ENCODE measurements around the gene C9orf43.
A peak's percentile ranks its signal among the peaks of the same experiment; 100 is the strongest.
"Not testable (repeated sequence)": the region's sequence is repeated elsewhere in the genome, so short reads cannot be mapped to it uniquely, and the experiment has no call there.

Gene C9orf43

GRCh38 chr9:113381909-113382411 lies 28.6 kb upstream of the C9orf43 start:
- no peak for DNase-seq

DNA sequence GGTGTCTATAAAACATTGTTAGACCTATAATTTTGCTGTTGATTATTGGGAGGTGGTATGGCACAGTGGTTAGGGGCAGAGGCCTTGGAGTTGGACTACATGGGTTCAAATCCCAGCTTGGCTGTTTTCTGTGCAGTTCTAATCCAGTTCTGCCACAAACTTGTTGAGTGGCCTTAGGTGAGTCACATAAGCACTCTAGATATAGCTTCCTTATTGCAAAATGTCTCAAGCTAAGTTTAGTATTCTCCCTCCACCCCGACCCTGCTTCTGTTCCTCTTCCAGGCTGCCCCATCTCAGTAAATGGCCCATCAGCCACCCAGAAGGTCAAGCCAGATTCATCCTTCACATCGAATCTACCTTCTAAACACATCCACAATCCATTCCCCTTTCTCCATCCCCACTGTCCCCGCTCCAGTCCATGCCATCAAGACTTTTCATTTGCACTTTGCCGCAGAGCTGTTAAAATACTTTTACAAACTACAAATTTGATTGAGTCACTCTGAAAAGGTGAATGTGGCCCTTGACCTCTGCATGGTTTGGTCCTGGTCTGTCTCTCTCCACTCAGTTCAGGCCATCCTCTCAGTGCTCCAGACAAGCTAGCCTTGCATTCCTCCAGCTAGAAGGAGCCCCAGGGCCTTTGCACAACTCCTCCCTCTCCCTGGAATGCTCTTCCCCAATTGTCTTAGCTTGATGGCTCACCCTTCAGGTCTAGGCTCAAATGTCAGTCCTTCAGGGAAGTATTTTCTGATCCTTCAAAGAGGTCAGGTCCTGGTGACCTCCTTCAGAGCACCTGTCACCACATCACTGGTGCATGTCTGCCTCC lies 23.8 kb upstream of the C9orf43 start:
- no peak for DNase-seq

DNA sequence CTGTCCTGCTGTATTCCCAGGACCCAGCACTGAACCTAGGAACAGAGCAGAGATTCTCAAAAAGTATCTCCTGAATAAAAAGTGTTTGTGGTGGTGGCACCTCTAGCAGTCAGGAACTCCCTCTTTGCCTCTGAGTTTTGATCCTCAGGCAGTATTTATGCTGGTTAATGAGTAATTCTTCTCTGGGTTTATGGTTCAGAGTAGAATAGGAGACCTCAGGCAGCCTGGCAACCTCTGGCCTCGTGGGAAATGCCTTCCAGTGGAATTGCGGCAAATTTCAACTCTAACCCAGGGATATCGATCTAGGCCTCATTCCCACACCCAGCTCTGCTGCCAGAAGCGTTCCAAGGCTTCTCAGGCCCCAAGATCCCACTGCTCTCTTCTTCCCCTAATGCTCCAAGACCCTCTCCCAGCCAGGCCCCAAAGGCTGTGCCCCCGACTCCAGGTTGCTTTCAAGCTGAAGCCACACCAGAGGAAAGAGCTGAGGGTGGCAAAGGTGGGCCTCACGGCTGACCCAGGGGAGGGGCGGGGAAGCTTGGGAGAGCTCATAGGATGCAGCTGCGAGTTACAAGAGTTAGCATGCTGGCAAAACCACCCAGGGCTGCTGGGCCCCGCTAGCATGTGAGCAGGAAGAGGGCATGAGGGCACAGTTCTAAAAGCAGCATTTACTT lies 22.9 kb upstream of the C9orf43 start:
- DNase-seq, result no peak

DNA sequence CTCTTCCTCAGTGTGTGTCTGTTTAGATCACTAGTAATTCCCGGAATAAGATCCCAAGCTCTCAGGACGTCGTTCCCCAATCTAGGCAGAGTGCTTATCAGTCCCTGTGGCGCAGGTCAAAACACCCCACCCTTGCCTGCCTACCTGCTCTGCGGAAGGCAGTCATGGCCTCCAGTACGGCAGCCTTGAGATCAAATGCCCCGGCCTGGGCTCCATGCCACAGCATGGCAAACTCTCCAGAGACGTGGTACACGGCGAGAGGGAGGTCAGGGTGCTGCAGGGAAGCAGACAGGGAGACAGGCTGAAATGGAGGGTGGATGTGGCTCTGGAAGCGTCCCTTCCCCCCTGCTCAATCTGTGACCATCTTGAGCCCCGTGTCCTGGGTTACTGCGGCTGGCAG lies 21.7 kb upstream of the C9orf43 start:
- DNase-seq, result no peak

- DNase-seq, result no peak
Measured at GRCh38 chr9:113389451-113389850, 21.1 kb upstream of the C9orf43 start.

GRCh38 chr9:113390192-113390960 lies 20.2 kb upstream of the C9orf43 start:
- DNase-seq, result no peak

DNA sequence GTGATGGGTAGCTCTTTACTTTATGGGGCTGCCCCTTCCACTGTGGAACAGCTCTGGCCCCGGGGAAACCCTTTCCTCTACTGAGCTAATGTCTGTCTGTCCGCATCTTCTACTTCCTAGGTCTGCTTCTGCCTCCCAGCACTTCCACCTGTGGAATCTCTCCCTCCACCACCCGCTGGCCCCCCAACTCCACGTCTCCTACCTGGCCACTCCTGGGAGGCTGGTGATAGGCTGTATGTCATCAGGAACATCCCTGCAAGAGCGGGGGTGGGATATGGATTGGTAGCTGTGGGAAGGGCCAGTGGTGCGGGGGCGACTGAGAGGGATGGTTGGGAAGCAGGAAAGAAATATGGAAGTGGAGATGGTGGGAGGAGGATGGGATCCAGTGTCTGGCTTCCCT lies 18.6 kb upstream of the C9orf43 start:
- no peak for DNase-seq

DNA sequence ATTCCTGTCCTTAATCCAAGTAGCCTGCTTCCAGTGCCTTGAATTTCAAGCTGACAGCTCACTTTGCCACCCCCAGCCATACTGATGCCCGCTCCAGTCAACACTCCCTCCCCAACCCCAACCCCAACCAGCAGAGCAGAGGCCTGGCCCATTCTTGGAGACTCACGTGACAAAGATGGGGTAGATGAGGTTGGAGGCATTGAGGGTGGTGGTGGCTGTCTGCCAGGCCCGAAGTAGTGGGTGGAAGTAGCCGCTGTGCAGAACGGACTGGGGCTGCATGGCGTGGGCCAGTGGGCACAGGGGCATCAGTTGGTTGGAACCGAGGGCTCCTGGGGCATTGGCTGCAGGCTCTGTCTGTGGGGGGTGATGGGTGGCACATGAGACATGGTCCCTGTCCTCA lies 17.3 kb upstream of the C9orf43 start:
- DNase-seq, result no peak

- no peak for DNase-seq
Measured at GRCh38 chr9:113395000-113395861, 15.3 kb upstream of the C9orf43 start.

GRCh38 chr9:113397203-113397631 lies 13.3 kb upstream of the C9orf43 start:
- no peak for DNase-seq

GRCh38 chr9:113398796-113399195 lies 11.8 kb upstream of the C9orf43 start:
- no peak for DNase-seq

DNA sequence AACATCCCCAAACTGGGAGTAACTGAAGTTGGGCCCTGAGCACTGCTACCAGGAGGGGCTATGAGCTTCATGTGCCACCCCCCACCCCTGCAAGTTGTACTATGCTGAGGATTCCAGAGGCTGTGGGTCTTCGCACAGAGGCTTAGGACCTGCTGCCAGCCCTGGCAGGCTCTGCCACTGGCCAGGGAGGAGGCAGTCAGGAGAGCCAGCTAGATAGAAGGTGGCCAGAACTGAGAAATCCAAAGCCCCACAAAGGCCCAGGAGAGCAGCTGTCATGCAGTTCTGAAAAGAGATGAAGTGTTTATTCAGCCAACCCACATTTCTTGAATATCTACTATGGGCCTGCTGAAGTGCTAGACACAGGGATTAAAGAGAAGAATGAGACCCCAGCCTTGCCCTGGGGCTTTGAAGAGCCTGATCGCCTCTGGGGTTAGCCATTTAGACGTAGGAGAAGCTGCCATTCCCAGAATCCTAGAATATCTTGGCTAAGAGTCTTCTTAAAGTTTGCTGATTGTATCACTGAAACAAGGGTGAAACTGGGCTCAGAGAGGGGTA lies 10.8 kb upstream of the C9orf43 start:
- DNase-seq, result no peak

DNA sequence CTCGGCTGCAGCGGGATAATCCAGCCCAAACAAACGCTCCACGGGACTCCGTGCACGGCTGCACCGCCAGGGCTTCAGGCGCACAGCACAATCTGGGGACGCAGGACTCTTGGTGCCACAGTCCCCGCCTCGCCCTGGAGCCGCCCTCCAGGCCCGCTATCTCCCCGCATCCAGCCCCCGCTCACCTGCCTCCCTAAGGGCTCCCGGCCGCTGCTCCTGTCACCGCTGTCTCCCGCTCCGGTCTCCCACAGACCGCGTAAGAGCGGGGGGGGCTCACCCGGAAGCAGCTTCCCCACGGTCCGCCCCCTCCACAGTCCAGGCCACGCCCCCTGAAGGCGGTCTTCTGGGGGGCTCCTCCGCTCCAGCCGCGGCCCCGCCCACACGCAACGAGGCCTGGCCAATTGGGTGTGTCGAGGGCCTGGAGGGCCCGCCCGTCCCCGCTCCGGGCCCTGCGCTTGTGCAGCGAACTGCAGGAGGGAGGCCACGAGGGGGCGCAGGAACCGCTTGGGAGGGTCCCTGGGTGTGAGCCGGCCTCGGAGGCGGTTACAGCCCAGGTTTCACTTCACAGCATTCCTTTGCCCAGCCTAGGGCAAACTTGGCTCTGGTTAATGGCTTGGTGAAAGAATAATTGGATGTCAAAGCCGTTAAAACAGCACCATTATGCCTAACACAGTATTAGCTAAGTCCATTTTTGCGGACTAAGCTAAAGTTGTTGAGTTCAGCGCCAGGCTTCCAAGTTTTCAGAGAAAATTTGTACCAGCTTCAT lies 9.3 kb upstream of the C9orf43 start, which contains the start of gene ALAD:
Gene ALAD (minus strand): TSS at position 258 of the 766 bp plus-strand sequence. CDS start 7,725 bp downstream, outside the sequence.
- DNase-seq, result peak; percentile 97 to 99 (median 98)

GRCh38 chr9:113403646-113404045 lies 6.9 kb upstream of the C9orf43 start:
- no peak for DNase-seq

- not testable (repeated sequence) for DNase-seq
Measured at GRCh38 chr9:113406353-113406752, 4.2 kb upstream of the C9orf43 start.

- peak; percentile 26 to 59 (median 48) for DNase-seq
Measured at GRCh38 chr9:113406873-113407511, 3.6 kb upstream of the C9orf43 start.

- DNase-seq, result no peak
Measured at GRCh38 chr9:113409481-113409880, 1.1 kb upstream of the C9orf43 start.

GRCh38 chr9:113409883-113410206 lies 702 bp upstream of the C9orf43 start:
- DNase-seq, result no peak

GRCh38 chr9:113416149-113416721 lies 5.7 kb downstream of the C9orf43 start:
- no peak for DNase-seq

- DNase-seq, result no peak
Measured at GRCh38 chr9:113417370-113417769, 6.8 kb downstream of the C9orf43 start.
